Liver (tissue), 9 donors: Measurements from ENCODE around the gene EPC1. TPM values are rescaled to one million over a fixed set of nuclear protein-coding genes. Genes with fewer than 3 reads are reported as not detected.

Experiments used
- DNase-seq: peaks from one replicate; pipeline ENCODE4 v3.0.0-alpha.2; 2017; ENCODE audit warnings: low spot score
- H3K27ac ChIP-seq, 2 donors: one replicate each; pipeline ENCODE4 v1.7.0; 2013; ENCODE audit warnings: inconsistent platforms in 2 of 2, low read length in 2 of 2, control low read depth in 1 of 2, low read depth in 1 of 2, mild to moderate bottlenecking in 1 of 2
- H3K27me3 ChIP-seq, 4 donors: one replicate each; pipeline versions ENCODE4 v1.6.1 to v1.7.0; 2013; ENCODE audit warnings: low read length in 3 of 4, inconsistent platforms in 1 of 4, mild to moderate bottlenecking in 1 of 4, moderate library complexity in 1 of 4; ENCODE audit not compliant: control insufficient read depth in 4 of 4, insufficient read depth in 4 of 4
- H3K36me3 ChIP-seq, 4 donors: one replicate each; pipeline versions ENCODE4 v1.6.1 to v1.7.0; 2013; ENCODE audit warnings: low read length in 3 of 4, mild to moderate bottlenecking in 3 of 4, low read depth in 1 of 4, moderate library complexity in 1 of 4; ENCODE audit not compliant: control insufficient read depth in 4 of 4, insufficient read depth in 3 of 4
- H3K4me1 ChIP-seq, 4 donors: one replicate each; pipeline versions ENCODE4 v1.6.1 to v1.7.0; 2013; ENCODE audit warnings: low read length in 3 of 4, mild to moderate bottlenecking in 3 of 4, moderate library complexity in 1 of 4; ENCODE audit not compliant: control insufficient read depth in 4 of 4, insufficient read depth in 4 of 4
- H3K4me3 ChIP-seq, 3 donors: one replicate each; pipeline versions ENCODE4 v1.6.1 to v1.7.0; 2013; ENCODE audit warnings: low read length in 3 of 3, control low read depth in 1 of 3, low read depth in 1 of 3, mild to moderate bottlenecking in 1 of 3
- H3K9ac ChIP-seq, 2 donors: one replicate each; pipeline ENCODE4 v1.7.0; 2013; ENCODE audit warnings: low read length in 2 of 2, mild to moderate bottlenecking in 2 of 2, moderate library complexity in 2 of 2, control low read depth in 1 of 2, low read depth in 1 of 2
- H3K9me3 ChIP-seq, 4 donors: one replicate each; pipeline versions ENCODE4 v1.6.1 to v1.7.0; 2013; ENCODE audit warnings: low read length in 3 of 4; ENCODE audit not compliant: control insufficient read depth in 4 of 4
- EGR1 ChIP-seq, 2 donors: IDR thresholded peaks; 2 replicates each; pipeline ENCODE4 v1.6.1; 2016 to 2018; ENCODE audit warnings: antibody characterized with exemption in 2 of 2, low read depth in 2 of 2
- FOXA1 ChIP-seq: IDR thresholded peaks from 2 replicates; pipeline ENCODE4 v1.6.1; 2016; ENCODE audit warnings: antibody characterized with exemption
- FOXA2 ChIP-seq: IDR thresholded peaks from 2 replicates; pipeline ENCODE4 v1.6.1; 2016; ENCODE audit warnings: antibody characterized with exemption
- HNF4A ChIP-seq, 2 donors: conservative IDR thresholded peaks; 2 replicates each; pipeline ENCODE4 v1.6.1; 2016; ENCODE audit warnings: antibody characterized with exemption in 2 of 2, mild to moderate bottlenecking in 2 of 2
- HNF4G ChIP-seq: IDR thresholded peaks from 2 replicates; pipeline ENCODE4 v1.6.1; 2016; ENCODE audit warnings: antibody characterized with exemption
- RAD21 ChIP-seq, 2 donors: IDR thresholded peaks; 2 replicates each; pipeline ENCODE4 v1.6.1; 2016; ENCODE audit warnings: antibody characterized with exemption in 2 of 2, mild to moderate bottlenecking in 2 of 2
- SP1 ChIP-seq: IDR thresholded peaks from 2 replicates; pipeline ENCODE4 v1.6.1; 2018; ENCODE audit warnings: antibody characterized with exemption, mild to moderate bottlenecking
- YY1 ChIP-seq: IDR thresholded peaks from 2 replicates; pipeline ENCODE4 v1.6.1; 2016; ENCODE audit warnings: antibody characterized with exemption, mild to moderate bottlenecking
- WGBS: extraction: QIAGEN DNeasy Blood & Tissue Kit; methylation state at CpG from one replicate; pipeline ENCODE4 v1.1.7; 2013; 5-methylcytosine and 5-hydroxymethylcytosine counted together
- polyA plus RNA-seq, 2 donors: library from polyadenylated mRNA; stranded (reverse) in 1 of 2; unstranded in 1 of 2; fragments of 200-250 nt in 1 of 2; fragments of >200 nt in 1 of 2; fragmentation: Nextera tagmentation in 1 of 2; extraction: Ambion mirVana in 1 of 2; gene quantifications; one replicate each; pipeline versions ENCODE4 v1.2.1 to v1.2.3, GENCODE V29; 2013 to 2015
- total RNA-seq, 2 donors: library from RNA; depleted of rRNA; stranded (reverse); fragments of >200 nt; gene quantifications; one replicate each; pipeline ENCODE4 v1.2.3, GENCODE V29; 2014
- TF ChIP-seq, protein P1 (sequence below): fragments of 150-350 bp; IDR thresholded peaks from 2 replicates; pipeline ENCODE4 v1.5.1; 2017; ENCODE audit warnings: improper control_type of control experiment, low read depth, low read length; ENCODE audit not compliant: missing input control
- TF ChIP-seq, protein P2 (sequence below): IDR thresholded peaks from 2 replicates; pipeline ENCODE4 v1.6.1; 2016; ENCODE audit warnings: antibody characterized with exemption
- TF ChIP-seq, protein P3 (sequence below): IDR thresholded peaks from 2 replicates; pipeline ENCODE4 v1.6.1; 2016; ENCODE audit warnings: antibody characterized with exemption
- TF ChIP-seq, protein P4 (sequence below): IDR thresholded peaks from 2 replicates; pipeline ENCODE4 v1.6.1; 2016; ENCODE audit warnings: antibody characterized with exemption, mild to moderate bottlenecking
- donor health status: healthy.
- donor health status: healthy.
- donor health status: healthy.
- donor health status: healthy.
- donor health status: healthy.

Gene EPC1
- total and polyA plus RNA-seq, 4 donors = 5.6 to 30.9 (median 16.0) TPM

DNA sequence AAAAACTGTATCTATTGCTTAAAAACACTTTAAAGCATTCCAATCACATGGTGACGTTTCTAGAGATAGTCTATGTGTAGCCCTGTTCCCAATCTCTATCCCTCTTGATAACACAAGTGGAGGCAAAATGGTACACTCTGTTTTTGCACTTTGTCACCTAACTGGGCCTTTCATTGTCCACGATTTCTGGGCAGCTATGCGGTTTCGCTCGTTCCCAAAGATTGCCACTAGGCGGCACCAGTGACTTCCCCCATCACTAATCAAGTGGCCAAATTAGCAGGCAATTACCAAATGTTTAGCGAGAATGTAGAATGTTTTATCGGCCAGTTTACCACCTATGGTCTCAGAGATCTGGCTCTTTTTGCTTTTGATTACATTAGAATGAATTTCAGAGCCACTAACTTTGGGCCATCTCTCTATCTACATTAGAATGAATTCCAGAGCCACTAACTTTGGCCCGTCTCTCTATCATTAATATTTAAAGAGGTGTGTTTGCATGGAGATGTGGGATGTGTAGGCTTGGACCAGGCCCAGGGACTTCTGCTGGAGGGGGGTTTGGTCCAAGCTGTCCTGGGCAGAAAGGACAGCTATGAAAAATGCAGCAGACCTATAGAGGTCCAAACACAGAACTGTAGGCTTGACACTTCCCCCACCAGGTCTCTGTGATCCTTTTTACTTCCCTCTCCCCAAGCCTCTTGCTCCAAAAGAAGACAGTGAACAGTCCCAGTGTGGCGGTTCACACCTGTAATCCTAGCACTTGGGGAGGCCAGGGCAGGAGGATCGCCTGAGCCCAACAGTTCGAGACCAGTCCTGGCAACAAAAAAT lies 90.1 kb downstream of the EPC1 start:
- H3K36me3 ChIP-seq = no peaks in the 10 kb centered on the region

DNA sequence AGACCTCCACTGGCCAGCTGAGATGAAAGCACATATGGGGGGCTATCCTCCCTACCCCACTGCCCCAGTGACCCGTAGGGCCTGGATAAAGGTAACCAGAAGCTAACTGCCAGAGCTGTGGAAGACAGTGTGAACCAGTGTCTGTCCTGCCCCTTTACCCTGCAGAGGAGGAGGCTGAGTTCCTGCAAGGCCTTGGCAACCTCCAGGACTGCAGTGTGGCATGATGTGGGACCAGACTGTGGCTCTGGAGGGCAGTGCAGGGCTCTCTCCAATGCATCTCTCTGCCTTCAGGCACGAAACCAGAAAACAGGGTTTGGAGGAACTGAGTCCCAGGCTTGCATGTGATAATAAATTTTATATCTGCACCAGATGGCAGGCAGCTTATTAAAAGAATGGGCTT lies 93.1 kb downstream of the EPC1 start:
- Histone ChIP-seq H3K4me1 (peaks cover 0 to 2% (median 0%) of the 10 kb centered on the region in 4 donors), H3K27ac (no peak overlapping the region), H3K9ac (no peak overlapping the region), H3K9me3 (no peaks in the 10 kb centered on the region), H3K4me3 (no peak overlapping the region), H3K27me3 (no peaks in the 10 kb centered on the region), H3K36me3 (no peaks in the 10 kb centered on the region)
- WGBS = 93% methylated on average over 2 of the region's 2 CpGs
- TF ChIP-seq FOXA2 = no peak
- TF ChIP-seq, protein P1, sequence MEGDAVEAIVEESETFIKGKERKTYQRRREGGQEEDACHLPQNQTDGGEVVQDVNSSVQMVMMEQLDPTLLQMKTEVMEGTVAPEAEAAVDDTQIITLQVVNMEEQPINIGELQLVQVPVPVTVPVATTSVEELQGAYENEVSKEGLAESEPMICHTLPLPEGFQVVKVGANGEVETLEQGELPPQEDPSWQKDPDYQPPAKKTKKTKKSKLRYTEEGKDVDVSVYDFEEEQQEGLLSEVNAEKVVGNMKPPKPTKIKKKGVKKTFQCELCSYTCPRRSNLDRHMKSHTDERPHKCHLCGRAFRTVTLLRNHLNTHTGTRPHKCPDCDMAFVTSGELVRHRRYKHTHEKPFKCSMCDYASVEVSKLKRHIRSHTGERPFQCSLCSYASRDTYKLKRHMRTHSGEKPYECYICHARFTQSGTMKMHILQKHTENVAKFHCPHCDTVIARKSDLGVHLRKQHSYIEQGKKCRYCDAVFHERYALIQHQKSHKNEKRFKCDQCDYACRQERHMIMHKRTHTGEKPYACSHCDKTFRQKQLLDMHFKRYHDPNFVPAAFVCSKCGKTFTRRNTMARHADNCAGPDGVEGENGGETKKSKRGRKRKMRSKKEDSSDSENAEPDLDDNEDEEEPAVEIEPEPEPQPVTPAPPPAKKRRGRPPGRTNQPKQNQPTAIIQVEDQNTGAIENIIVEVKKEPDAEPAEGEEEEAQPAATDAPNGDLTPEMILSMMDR = no peak
- no peak for DNase-seq

More for the DNA sequence above, 90.1 kb downstream of the EPC1 start:
- Histone ChIP-seq H3K4me1 (peaks cover 0 to 2% (median 0%) of the 10 kb centered on the region in 4 donors), H3K4me3 (no peak overlapping the region), H3K9me3 (no peaks in the 10 kb centered on the region), H3K27me3 (no peaks in the 10 kb centered on the region), H3K27ac (no peak overlapping the region), H3K9ac (no peak overlapping the region)
- DNase-seq = peak; percentile 70
- TF ChIP-seq RAD21 (IDR thresholded peaks at IDR 0.05) = peak; percentile 92 to 94
- peak; percentile 82 for TF ChIP-seq YY1
- TF ChIP-seq, protein P1 = peak; percentile 90
- peak; percentile 32 for TF ChIP-seq HNF4G
- peak; percentile 37 to 60 for TF ChIP-seq HNF4A (conservative IDR thresholded peaks at IDR 0.05)
- TF ChIP-seq, protein P2, sequence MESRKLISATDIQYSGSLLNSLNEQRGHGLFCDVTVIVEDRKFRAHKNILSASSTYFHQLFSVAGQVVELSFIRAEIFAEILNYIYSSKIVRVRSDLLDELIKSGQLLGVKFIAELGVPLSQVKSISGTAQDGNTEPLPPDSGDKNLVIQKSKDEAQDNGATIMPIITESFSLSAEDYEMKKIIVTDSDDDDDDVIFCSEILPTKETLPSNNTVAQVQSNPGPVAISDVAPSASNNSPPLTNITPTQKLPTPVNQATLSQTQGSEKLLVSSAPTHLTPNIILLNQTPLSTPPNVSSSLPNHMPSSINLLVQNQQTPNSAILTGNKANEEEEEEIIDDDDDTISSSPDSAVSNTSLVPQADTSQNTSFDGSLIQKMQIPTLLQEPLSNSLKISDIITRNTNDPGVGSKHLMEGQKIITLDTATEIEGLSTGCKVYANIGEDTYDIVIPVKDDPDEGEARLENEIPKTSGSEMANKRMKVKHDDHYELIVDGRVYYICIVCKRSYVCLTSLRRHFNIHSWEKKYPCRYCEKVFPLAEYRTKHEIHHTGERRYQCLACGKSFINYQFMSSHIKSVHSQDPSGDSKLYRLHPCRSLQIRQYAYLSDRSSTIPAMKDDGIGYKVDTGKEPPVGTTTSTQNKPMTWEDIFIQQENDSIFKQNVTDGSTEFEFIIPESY = no peak
- 28% methylated on average over 12 of the region's 12 CpGs for WGBS

DNA sequence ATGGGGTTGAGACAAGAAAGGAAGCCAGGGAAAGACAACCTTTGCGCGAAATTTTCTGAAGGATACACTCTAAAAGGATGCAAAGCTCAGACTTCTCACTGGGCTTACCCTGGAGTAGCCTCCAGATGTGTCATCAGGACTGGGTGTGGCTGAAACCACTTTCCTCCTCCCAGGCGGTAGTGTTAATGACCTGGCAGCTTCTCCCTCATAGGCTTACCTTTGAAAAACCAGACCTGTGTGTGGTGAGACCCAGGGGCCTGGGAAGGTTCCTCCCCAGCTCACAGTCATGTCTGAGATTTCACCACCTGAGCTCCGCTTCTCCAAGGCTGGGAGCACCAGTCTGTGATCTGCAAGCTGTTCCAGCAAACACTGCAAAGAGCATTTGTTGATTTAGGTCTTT lies 93.7 kb downstream of the EPC1 start:
- Histone ChIP-seq H3K27me3 (no peaks in the 10 kb centered on the region), H3K4me3 (no peak overlapping the region), H3K9me3 (no peaks in the 10 kb centered on the region), H3K36me3 (no peaks in the 10 kb centered on the region), H3K27ac (no peak overlapping the region), H3K9ac (no peak overlapping the region), H3K4me1 (peaks cover 0 to 2% (median 0%) of the 10 kb centered on the region in 4 donors)
- WGBS = 88% methylated on average over 4 of the region's 4 CpGs
- DNase-seq = no peak
- TF ChIP-seq EGR1 (IDR thresholded peaks at IDR 0.05; ENCODE audit: low read depth in 2 of 2) (no peak), FOXA1 (no peak), HNF4G (no peak), HNF4A (conservative IDR thresholded peaks at IDR 0.05) (no peak), YY1 (no peak), SP1 (no peak)
- TF ChIP-seq, protein P1 = no peak
- TF ChIP-seq, protein P3, sequence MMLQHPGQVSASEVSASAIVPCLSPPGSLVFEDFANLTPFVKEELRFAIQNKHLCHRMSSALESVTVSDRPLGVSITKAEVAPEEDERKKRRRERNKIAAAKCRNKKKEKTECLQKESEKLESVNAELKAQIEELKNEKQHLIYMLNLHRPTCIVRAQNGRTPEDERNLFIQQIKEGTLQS = no peak
- TF ChIP-seq, protein P4, sequence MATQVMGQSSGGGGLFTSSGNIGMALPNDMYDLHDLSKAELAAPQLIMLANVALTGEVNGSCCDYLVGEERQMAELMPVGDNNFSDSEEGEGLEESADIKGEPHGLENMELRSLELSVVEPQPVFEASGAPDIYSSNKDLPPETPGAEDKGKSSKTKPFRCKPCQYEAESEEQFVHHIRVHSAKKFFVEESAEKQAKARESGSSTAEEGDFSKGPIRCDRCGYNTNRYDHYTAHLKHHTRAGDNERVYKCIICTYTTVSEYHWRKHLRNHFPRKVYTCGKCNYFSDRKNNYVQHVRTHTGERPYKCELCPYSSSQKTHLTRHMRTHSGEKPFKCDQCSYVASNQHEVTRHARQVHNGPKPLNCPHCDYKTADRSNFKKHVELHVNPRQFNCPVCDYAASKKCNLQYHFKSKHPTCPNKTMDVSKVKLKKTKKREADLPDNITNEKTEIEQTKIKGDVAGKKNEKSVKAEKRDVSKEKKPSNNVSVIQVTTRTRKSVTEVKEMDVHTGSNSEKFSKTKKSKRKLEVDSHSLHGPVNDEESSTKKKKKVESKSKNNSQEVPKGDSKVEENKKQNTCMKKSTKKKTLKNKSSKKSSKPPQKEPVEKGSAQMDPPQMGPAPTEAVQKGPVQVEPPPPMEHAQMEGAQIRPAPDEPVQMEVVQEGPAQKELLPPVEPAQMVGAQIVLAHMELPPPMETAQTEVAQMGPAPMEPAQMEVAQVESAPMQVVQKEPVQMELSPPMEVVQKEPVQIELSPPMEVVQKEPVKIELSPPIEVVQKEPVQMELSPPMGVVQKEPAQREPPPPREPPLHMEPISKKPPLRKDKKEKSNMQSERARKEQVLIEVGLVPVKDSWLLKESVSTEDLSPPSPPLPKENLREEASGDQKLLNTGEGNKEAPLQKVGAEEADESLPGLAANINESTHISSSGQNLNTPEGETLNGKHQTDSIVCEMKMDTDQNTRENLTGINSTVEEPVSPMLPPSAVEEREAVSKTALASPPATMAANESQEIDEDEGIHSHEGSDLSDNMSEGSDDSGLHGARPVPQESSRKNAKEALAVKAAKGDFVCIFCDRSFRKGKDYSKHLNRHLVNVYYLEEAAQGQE = no peak
